Measurements from ENCODE around the gene CABS1. TPM values are rescaled to one million over a fixed set of nuclear protein-coding genes. Genes with fewer than 3 reads are reported as not detected.

Gene CABS1
- polyA plus RNA-seq (2012; rRNA removed), result not detected in 2 replicates
- not detected in 2 replicates for polyA plus RNA-seq (2012; cell fraction: cytosol; rRNA removed)
- not detected in 2 replicates for polyA plus RNA-seq (2012; cell fraction: nucleus; rRNA removed)

- H3K27ac ChIP-seq (ENCODE audit: low read depth in 2 of 2, low read length in 1 of 2), result no peak within 1 kb of the TSS
- H3K4me2 ChIP-seq, result no peak within 1 kb of the TSS
- no peaks in the 10 kb centered on the region for H3K27me3 ChIP-seq (ENCODE audit: insufficient read depth)
- POLR2A ChIA-PET, result no interaction called here
- no peaks in the 10 kb centered on the region for H3K4me1 ChIP-seq (ENCODE audit: control insufficient read depth in 1 of 2, insufficient read depth in 2 of 2, low read depth in 1 of 2, low read length in 1 of 2)
- DNase-seq, result no peak
- no peak within 1 kb of the TSS for H2AFZ ChIP-seq (ENCODE audit: low read depth)
- H3F3A ChIP-seq (replicated peaks; ENCODE audit: insufficient read depth), result no peaks in the 10 kb centered on the region
- no peaks in the 10 kb centered on the region for H3K36me3 ChIP-seq (replicated peaks in 1 of 2; ENCODE audit: control insufficient read depth in 1 of 2, insufficient read depth in 2 of 2, low read length in 1 of 2)
- no peaks in the 10 kb centered on the region for H3K9me2 ChIP-seq
- 17% methylated on average over 3 of the region's 3 CpGs for WGBS (ENCODE audit: low lambda C conversion rate)
- no peak for TF ChIP-seq USF2 (IDR thresholded peaks at IDR 0.05; ENCODE audit: borderline replicate concordance, low read depth, low read length)
- TF ChIP-seq SIN3A (IDR thresholded peaks at IDR 0.05; ENCODE audit: borderline replicate concordance, low read depth, low read length), result no peak
- H3K79me2 ChIP-seq (ENCODE audit: insufficient read depth), result no peaks in the 10 kb centered on the region
- H4K20me1 ChIP-seq (ENCODE audit: insufficient read depth), result no peaks in the 10 kb centered on the region
- CTCF ChIA-PET, result no interaction called here
- H3K4me3 ChIP-seq (ENCODE audit: low read depth in 2 of 2, low read length in 1 of 2), result no peak within 1 kb of the TSS
- no peak within 1 kb of the TSS for H3K9ac ChIP-seq
- no peaks in the 10 kb centered on the region for H3K9me3 ChIP-seq
Measured at GRCh38 chr4:70334681-70335080, at the start of gene CABS1. TSS of gene CABS1 (plus strand) at chr4:70334981. CDS start at chr4:70335040, 59 bp downstream.

- Histone ChIP-seq H3K9me3 (no peaks in the 10 kb centered on the region), H4K20me1 (ENCODE audit: insufficient read depth) (no peaks in the 10 kb centered on the region), H3F3A (replicated peaks; ENCODE audit: insufficient read depth) (no peaks in the 10 kb centered on the region), H3K4me2 (no peak overlapping the region), H3K27ac (ENCODE audit: low read depth in 2 of 2, low read length in 1 of 2) (no peak overlapping the region), H3K9me2 (no peaks in the 10 kb centered on the region), H2AFZ (ENCODE audit: low read depth) (0 out of 2 replicates have a peak overlapping the region, but pooled peaks have one; percentile 41), H3K9ac (no peak overlapping the region), H3K79me2 (ENCODE audit: insufficient read depth) (no peaks in the 10 kb centered on the region), H3K4me1 (ENCODE audit: control insufficient read depth in 1 of 2, insufficient read depth in 2 of 2, low read depth in 1 of 2, low read length in 1 of 2) (no peaks in the 10 kb centered on the region), H3K27me3 (ENCODE audit: insufficient read depth) (no peaks in the 10 kb centered on the region), H3K36me3 (replicated peaks in 1 of 2; ENCODE audit: control insufficient read depth in 1 of 2, insufficient read depth in 2 of 2, low read length in 1 of 2) (no peaks in the 10 kb centered on the region), H3K4me3 (ENCODE audit: low read depth in 2 of 2, low read length in 1 of 2) (no peak overlapping the region)
- 0% methylated on average over 1 of the region's 1 CpG for WGBS (ENCODE audit: low lambda C conversion rate)
- ChIA-PET POLR2A (no interaction called here), CTCF (interaction anchor here (1.6 kb wide), 1 partner anchor 18 kb away, joined by 4 read pairs; no protein-coding TSS in a partner anchor)
- no peak for DNase-seq
- no peak for TF ChIP-seq CTCF (IDR thresholded peaks at IDR 0.05)
- no peak for TF ChIP-seq FOSL2 (IDR thresholded peaks at IDR 0.05; ENCODE audit: borderline replicate concordance, low read depth)
- TF ChIP-seq MXI1 (IDR thresholded peaks at IDR 0.05; ENCODE audit: low read depth, low read length), result no peak
- TF ChIP-seq FOXM1 (IDR thresholded peaks at IDR 0.05; ENCODE audit: low read depth), result no peak
- TF ChIP-seq ZBTB33 (IDR thresholded peaks at IDR 0.05; ENCODE audit: borderline replicate concordance, low read depth), result no peak
- no peak for TF ChIP-seq GATA2 (CRISPR knock-in tag; IDR thresholded peaks at IDR 0.05)
- TF ChIP-seq RXRA (IDR thresholded peaks at IDR 0.05; ENCODE audit: borderline replicate concordance, low read depth), result no peak
- no peak for TF ChIP-seq RAD21 (IDR thresholded peaks at IDR 0.05; ENCODE audit: low read length)
- no peak for TF ChIP-seq IRF3 (IDR thresholded peaks at IDR 0.05; ENCODE audit: low read depth, low read length)
- TF ChIP-seq GABPA (IDR thresholded peaks at IDR 0.05; ENCODE audit: low read depth), result no peak
Measured at GRCh38 chr4:70288651-70289050, 46.1 kb upstream of the CABS1 start.
